HG02885 (cell line): ENCODE data around the gene RPTOR.
"Not testable (repeated sequence)": the region's sequence is repeated elsewhere in the genome, so short reads cannot be mapped to it uniquely, and the experiment has no call there.

Experiments
- ATAC-seq: cut with Tn5 transposase; IDR thresholded peaks from one replicate; pipeline ENCODE4 v1.9.1; 2021; ENCODE audit warnings: mild to moderate bottlenecking; ENCODE audit not compliant: unreplicated experiment, poor library complexity

RPTOR gene

GRCh38 chr17:80803451-80804428 lies 259.1 kb downstream of the RPTOR start:
- no peak for ATAC-seq

GRCh38 chr17:80804466-80804865 lies 259.8 kb downstream of the RPTOR start:
- no peak for ATAC-seq

- ATAC-seq, result no peak
These were observed 260.6 kb downstream of the RPTOR start for GRCh38 chr17:80805032-80805751.

GRCh38 chr17:80807014-80807413 lies 262.4 kb downstream of the RPTOR start:
- no peak for ATAC-seq

- ATAC-seq, result no peak
These were observed 263.2 kb downstream of the RPTOR start for GRCh38 chr17:80807882-80808281.

- ATAC-seq, result no peak
These were observed 266.8 kb downstream of the RPTOR start for GRCh38 chr17:80811181-80812105.

- no peak for ATAC-seq
These were observed 267.9 kb downstream of the RPTOR start for GRCh38 chr17:80812362-80813088.

GRCh38 chr17:80813318-80813717 lies 268.7 kb downstream of the RPTOR start:
- no peak for ATAC-seq

- no peak for ATAC-seq
These were observed 269.9 kb downstream of the RPTOR start for GRCh38 chr17:80814491-80814890.

GRCh38 chr17:80815151-80815681 lies 270.6 kb downstream of the RPTOR start:
- no peak for ATAC-seq

GRCh38 chr17:80815718-80816117 lies 271.1 kb downstream of the RPTOR start:
- ATAC-seq, result not testable (repeated sequence)

- no peak for ATAC-seq
These were observed 271.8 kb downstream of the RPTOR start for GRCh38 chr17:80816241-80817103.

- no peak for ATAC-seq
These were observed 272.7 kb downstream of the RPTOR start for GRCh38 chr17:80817321-80817845.

GRCh38 chr17:80817861-80818260 lies 273.2 kb downstream of the RPTOR start:
- ATAC-seq, result no peak

- ATAC-seq, result no peak
These were observed 274.2 kb downstream of the RPTOR start for GRCh38 chr17:80818871-80819270.

GRCh38 chr17:80819422-80820164 lies 275.0 kb downstream of the RPTOR start:
- no peak for ATAC-seq

- no peak for ATAC-seq
These were observed 275.7 kb downstream of the RPTOR start for GRCh38 chr17:80820331-80820730.

- ATAC-seq, result no peak
These were observed 276.9 kb downstream of the RPTOR start for GRCh38 chr17:80821546-80821945.
